Esophagus muscularis mucosa (tissue), 2 donors: ENCODE results near the gene BICD1.

Source experiments
- EP300 ChIP-seq: sonication (generic); formaldehyde crosslinking; IDR thresholded peaks from one replicate; pipeline ENCODE4 v1.6.1; 2017; ENCODE audit warnings: antibody characterized with exemption
- POLR2A ChIP-seq: fragments of 450-650 bp; IDR thresholded peaks from one replicate; pipeline ENCODE4 v1.6.1; 2017; ENCODE audit warnings: antibody characterized with exemption, moderate library complexity, mild to moderate bottlenecking, low read depth

GRCh38 chr12:32420356-32420755 lies 313.7 kb downstream of the BICD1 start:
- TF ChIP-seq POLR2A = no peak
- no peak for TF ChIP-seq EP300
